HEK293 (cell line): ENCODE results near the gene XKR7.

ENCODE experiments used
- GLI2 ChIP-seq: fragments of 450-650 bp; formaldehyde crosslinking; IDR thresholded peaks from 2 replicates; pipeline ENCODE4; 2017; ENCODE audit warnings: missing biosample characterization, missing genetic modification characterization, low read depth, borderline replicate concordance
- HOXC10 ChIP-seq: sonication (generic); formaldehyde crosslinking; IDR thresholded peaks from 2 replicates; pipeline ENCODE4 v1.8.1; 2023; ENCODE audit warnings: mild to moderate bottlenecking, missing genetic modification reagents
- HOXD13 ChIP-seq: sonication (generic); formaldehyde crosslinking; IDR thresholded peaks from 2 replicates; pipeline ENCODE4 v1.8.0; 2022; ENCODE audit warnings: missing genetic modification reagents, borderline replicate concordance
- PRDM1 ChIP-seq: fragments of 450-650 bp; formaldehyde crosslinking; IDR thresholded peaks from 2 replicates; pipeline ENCODE4; 2016; ENCODE audit warnings: missing biosample characterization, missing genetic modification characterization
- PRDM6 ChIP-seq: fragments of 450-650 bp; formaldehyde crosslinking; IDR thresholded peaks from 2 replicates; pipeline ENCODE4 v1.5.1; 2017; ENCODE audit warnings: missing biosample characterization, missing genetic modification characterization
- SP2 ChIP-seq: fragments of 450-650 bp; formaldehyde crosslinking; IDR thresholded peaks from 2 replicates; pipeline ENCODE4 v1.5.1; 2016; ENCODE audit warnings: missing biosample characterization, missing genetic modification characterization
- SP3 ChIP-seq: fragments of 450-650 bp; formaldehyde crosslinking; IDR thresholded peaks from 2 replicates; pipeline ENCODE4 v1.5.1; 2016; ENCODE audit warnings: missing biosample characterization, missing genetic modification characterization
- SP7 ChIP-seq: fragments of 450-650 bp; formaldehyde crosslinking; IDR thresholded peaks from 2 replicates; pipeline ENCODE4 v1.5.1; 2016; ENCODE audit warnings: missing biosample characterization, missing genetic modification characterization
- YY2 ChIP-seq: fragments of 450-650 bp; formaldehyde crosslinking; IDR thresholded peaks from 2 replicates; pipeline ENCODE4 v1.5.1; 2016; ENCODE audit warnings: missing biosample characterization, missing genetic modification characterization
- ZBTB1 ChIP-seq: fragments of 450-650 bp; formaldehyde crosslinking; IDR thresholded peaks from 2 replicates; pipeline ENCODE4 v1.5.1; 2016; ENCODE audit warnings: missing biosample characterization, missing genetic modification characterization
- ZBTB11 ChIP-seq: fragments of 450-650 bp; formaldehyde crosslinking; conservative IDR thresholded peaks from 2 replicates; pipeline ENCODE4 v1.5.1; 2016; ENCODE audit warnings: low read depth, missing biosample characterization, missing genetic modification characterization
- ZBTB7A ChIP-seq: fragments of 450-650 bp; formaldehyde crosslinking; IDR thresholded peaks from 2 replicates; pipeline ENCODE4 v1.5.1; 2016; ENCODE audit warnings: low read depth, missing biosample characterization, missing genetic modification characterization
- ZFP37 ChIP-seq: fragments of 450-650 bp; formaldehyde crosslinking; IDR thresholded peaks from 2 replicates; pipeline ENCODE4 v1.5.1; 2016; ENCODE audit warnings: missing biosample characterization, missing genetic modification characterization
- ZNF132 ChIP-seq: fragments of 450-650 bp; formaldehyde crosslinking; IDR thresholded peaks from 2 replicates; pipeline ENCODE4 v1.5.1; 2017; ENCODE audit warnings: missing biosample characterization, missing genetic modification characterization, borderline replicate concordance
- ZNF138 ChIP-seq: fragments of 450-650 bp; formaldehyde crosslinking; IDR thresholded peaks from 2 replicates; pipeline ENCODE4 v1.5.1; 2016; ENCODE audit warnings: missing biosample characterization, missing genetic modification characterization, borderline replicate concordance
- ZNF146 ChIP-seq: fragments of 450-650 bp; formaldehyde crosslinking; IDR thresholded peaks from 2 replicates; pipeline ENCODE4 v1.5.1; 2016; ENCODE audit warnings: missing biosample characterization, missing genetic modification characterization
- ZNF169 ChIP-seq: fragments of 450-650 bp; formaldehyde crosslinking; IDR thresholded peaks from 2 replicates; pipeline ENCODE4 v1.5.1; 2016; ENCODE audit warnings: missing biosample characterization, missing genetic modification characterization
- ZNF175 ChIP-seq: fragments of 450-650 bp; formaldehyde crosslinking; IDR thresholded peaks from 2 replicates; pipeline ENCODE4 v1.5.1; 2016; ENCODE audit warnings: missing biosample characterization, missing genetic modification characterization
- ZNF214 ChIP-seq: fragments of 450-650 bp; formaldehyde crosslinking; IDR thresholded peaks from 2 replicates; pipeline ENCODE4 v1.5.1; 2017; ENCODE audit warnings: missing biosample characterization, mild to moderate bottlenecking, missing genetic modification characterization, borderline replicate concordance
- ZNF223 ChIP-seq: fragments of 450-650 bp; formaldehyde crosslinking; IDR thresholded peaks from 2 replicates; pipeline ENCODE4 v1.5.1; 2016; ENCODE audit warnings: missing biosample characterization, missing genetic modification characterization
- ZNF248 ChIP-seq: fragments of 450-650 bp; formaldehyde crosslinking; IDR thresholded peaks from 2 replicates; pipeline ENCODE4 v1.5.1; 2017; ENCODE audit warnings: missing biosample characterization, missing genetic modification characterization
- ZNF26 ChIP-seq: fragments of 450-650 bp; formaldehyde crosslinking; IDR thresholded peaks from 2 replicates; pipeline ENCODE4 v1.5.1; 2016; ENCODE audit warnings: missing biosample characterization, missing genetic modification characterization
- ZNF302 ChIP-seq: fragments of 450-650 bp; formaldehyde crosslinking; IDR thresholded peaks from 2 replicates; pipeline ENCODE4 v1.5.1; 2016; ENCODE audit warnings: missing biosample characterization, missing genetic modification characterization, low read depth
- ZNF391 ChIP-seq: fragments of 450-650 bp; formaldehyde crosslinking; IDR thresholded peaks from 2 replicates; pipeline ENCODE4 v1.5.1; 2016; ENCODE audit warnings: low read depth, missing biosample characterization, missing genetic modification characterization, borderline replicate concordance
- ZNF404 ChIP-seq: fragments of 450-650 bp; formaldehyde crosslinking; IDR thresholded peaks from 2 replicates; pipeline ENCODE4 v1.5.1; 2017; ENCODE audit warnings: missing biosample characterization, missing genetic modification characterization
- ZNF426 ChIP-seq: fragments of 450-650 bp; formaldehyde crosslinking; IDR thresholded peaks from 2 replicates; pipeline ENCODE4 v1.5.1; 2017; ENCODE audit warnings: missing biosample characterization, missing genetic modification characterization, mild to moderate bottlenecking, inconsistent platforms, moderate library complexity
- ZNF48 ChIP-seq: fragments of 450-650 bp; formaldehyde crosslinking; IDR thresholded peaks from 2 replicates; pipeline ENCODE4 v1.5.1; 2016; ENCODE audit warnings: missing biosample characterization, missing genetic modification characterization
- ZNF510 ChIP-seq: fragments of 450-650 bp; formaldehyde crosslinking; IDR thresholded peaks from 2 replicates; pipeline ENCODE4 v1.5.1; 2018; ENCODE audit warnings: mild to moderate bottlenecking, missing genetic modification characterization, missing biosample characterization; ENCODE audit not compliant: insufficient replicate concordance
- ZNF544 ChIP-seq: fragments of 450-650 bp; formaldehyde crosslinking; IDR thresholded peaks from 2 replicates; pipeline ENCODE4 v1.5.0; 2017; ENCODE audit warnings: missing biosample characterization, missing genetic modification characterization
- ZNF596 ChIP-seq: fragments of 450-650 bp; IDR thresholded peaks from 2 replicates; pipeline ENCODE4 v1.5.0; 2018; ENCODE audit warnings: missing biosample characterization, mild to moderate bottlenecking, missing genetic modification characterization, moderate library complexity
- ZNF621 ChIP-seq: fragments of 450-650 bp; formaldehyde crosslinking; IDR thresholded peaks from 2 replicates; pipeline ENCODE4 v1.5.1; 2017; ENCODE audit warnings: missing biosample characterization, missing genetic modification characterization
- ZNF654 ChIP-seq: fragments of 450-650 bp; formaldehyde crosslinking; IDR thresholded peaks from 2 replicates; pipeline ENCODE4 v1.5.1; 2016; ENCODE audit warnings: low read depth, missing biosample characterization, missing genetic modification characterization
- ZNF670 ChIP-seq: fragments of 450-650 bp; formaldehyde crosslinking; IDR thresholded peaks from 2 replicates; pipeline ENCODE4 v1.5.1; 2016; ENCODE audit warnings: missing biosample characterization, missing genetic modification characterization, low read depth
- ZNF707 ChIP-seq: fragments of 450-650 bp; formaldehyde crosslinking; IDR thresholded peaks from 2 replicates; pipeline ENCODE4 v1.5.1; 2016; ENCODE audit warnings: missing biosample characterization, missing genetic modification characterization
- ZNF830 ChIP-seq: fragments of 450-650 bp; IDR thresholded peaks from 2 replicates; pipeline ENCODE4 v1.5.0; 2018; ENCODE audit warnings: missing biosample characterization, missing genetic modification characterization, low read depth, mild to moderate bottlenecking, moderate library complexity
- ZSCAN5A ChIP-seq: fragments of 450-650 bp; formaldehyde crosslinking; IDR thresholded peaks from 2 replicates; pipeline ENCODE4 v1.5.1; 2016; ENCODE audit warnings: missing biosample characterization, missing genetic modification characterization

The XKR7 gene

GRCh38 chr20:32037929-32038328 is 70.0 kb downstream of the XKR7 start (continued):
- TF ChIP-seq ZFP37 (tag by site-specific recombination) (no peak), ZNF426 (tag by site-specific recombination) (no peak), ZNF48 (tag by site-specific recombination) (no peak), SP3 (tag by site-specific recombination) (no peak), ZNF391 (no peak), ZNF707 (tag by site-specific recombination) (no peak), ZNF26 (no peak), ZNF302 (tag by site-specific recombination) (no peak), ZNF621 (tag by site-specific recombination) (peak; percentile 72; the same call in 1 of the 2 replicates), ZNF138 (tag by site-specific recombination) (no peak), ZNF175 (tag by site-specific recombination) (no peak), ZSCAN5A (no peak), ZNF214 (tag by site-specific recombination) (no peak), SP2 (no peak), ZNF248 (tag by site-specific recombination) (0 out of 2 replicates have a peak, but pooled peaks have one; percentile 64), ZNF169 (tag by site-specific recombination) (peak; percentile 90; the same call in 1 of the 2 replicates), ZNF654 (no peak), ZNF510 (tag by site-specific recombination) (no peak), ZNF404 (tag by site-specific recombination) (no peak), ZNF670 (tag by site-specific recombination) (no peak), ZNF132 (tag by site-specific recombination) (no peak), PRDM1 (tag by site-specific recombination) (no peak), HOXD13 (CRISPR knock-in tag) (no peak), ZBTB11 (no peak), ZNF223 (no peak), ZBTB1 (tag by site-specific recombination) (no peak), GLI2 (no peak), SP7 (0 out of 2 replicates have a peak, but pooled peaks have one; percentile 18), HOXC10 (CRISPR knock-in tag) (no peak), ZNF596 (tag by site-specific recombination) (no peak), ZBTB7A (tag by site-specific recombination) (no peak), PRDM6 (tag by site-specific recombination) (no peak), ZNF830 (no peak), YY2 (tag by site-specific recombination) (no peak; the same call in 1 of the 2 replicates), ZNF146 (tag by site-specific recombination) (no peak), ZNF544 (tag by site-specific recombination) (no peak)
